MG63 (cell line): Measurements from ENCODE around the gene URB1. TPM values are rescaled to one million over a fixed set of nuclear protein-coding genes. Genes with fewer than 3 reads are reported as not detected.

ENCODE experiments used
- DNase-seq: peaks from one replicate; pipeline ENCODE4 v3.0.0-alpha.2; 2020
- H3K27me3 ChIP-seq: fragments of 250-450 bp; sonication (Bioruptor Pico); 2 replicates; pipeline ENCODE4 v1.5.1; 2020; ENCODE audit warnings: mild to moderate bottlenecking, moderate library complexity
- H3K36me3 ChIP-seq: fragments of 250-450 bp; sonication (Bioruptor Pico); 2 replicates; pipeline ENCODE4 v1.5.1; 2020; ENCODE audit warnings: mild to moderate bottlenecking, moderate library complexity
- H3K4me3 ChIP-seq: fragments of 250-450 bp; sonication (Bioruptor Pico); 2 replicates; pipeline ENCODE4 v1.5.1; 2020; ENCODE audit warnings: mild to moderate bottlenecking, moderate library complexity
- H3K9me3 ChIP-seq: fragments of 250-450 bp; sonication (Bioruptor Pico); 2 replicates; pipeline ENCODE4 v1.5.1; 2020; ENCODE audit warnings: mild to moderate bottlenecking, moderate library complexity
- total RNA-seq: library from RNA; depleted of rRNA; stranded (reverse); fragments of >200 nt; shearing (Covaris generic); gene quantifications from 2 replicates; pipeline ENCODE4 v1.2.3, GENCODE V29; 2014; ENCODE audit warnings: low replicate concordance

URB1 gene
- total RNA-seq, 1 experiment from 2014 or later: 15.9 TPM

DNA sequence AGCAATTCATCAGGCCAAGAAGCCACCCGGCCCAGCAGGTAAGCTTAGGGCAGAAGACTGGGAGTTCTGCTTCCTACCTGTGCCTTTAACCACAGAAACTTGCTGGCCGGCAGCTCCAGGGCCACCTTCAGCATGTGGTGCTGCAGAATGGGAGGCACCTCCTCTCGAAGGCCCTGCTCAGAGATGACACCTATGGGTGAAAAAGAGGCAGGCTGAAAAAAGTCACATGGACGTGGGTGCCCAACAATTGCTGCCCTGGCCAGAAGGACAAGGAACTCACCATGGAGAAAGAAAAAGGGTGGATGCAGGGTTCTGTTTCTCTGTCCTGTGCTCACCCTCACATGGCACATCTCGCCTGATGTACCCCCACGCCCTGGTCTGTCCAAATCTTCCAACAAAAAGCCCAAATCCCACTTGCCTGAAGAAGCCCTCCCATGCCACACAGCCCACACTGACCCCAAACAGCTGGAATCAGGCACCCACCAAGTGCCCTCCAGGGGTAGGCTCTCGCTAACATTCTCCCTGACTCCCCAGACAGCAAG lies 33.0 kb downstream of the URB1 start:
- Histone ChIP-seq H3K4me3 (no peak overlapping the region), H3K36me3 (peaks cover 72% of the 10 kb centered on the region), H3K27me3 (no peaks in the 10 kb centered on the region), H3K9me3 (no peaks in the 10 kb centered on the region)
- no peak for DNase-seq

- Histone ChIP-seq H3K9me3 (no peaks in the 10 kb centered on the region), H3K36me3 (peaks cover 88% of the 10 kb centered on the region), H3K27me3 (no peaks in the 10 kb centered on the region), H3K4me3 (no peak overlapping the region)
- no peak for DNase-seq
Measured at GRCh38 chr21:32356874-32357395, 35.9 kb downstream of the URB1 start.

DNA sequence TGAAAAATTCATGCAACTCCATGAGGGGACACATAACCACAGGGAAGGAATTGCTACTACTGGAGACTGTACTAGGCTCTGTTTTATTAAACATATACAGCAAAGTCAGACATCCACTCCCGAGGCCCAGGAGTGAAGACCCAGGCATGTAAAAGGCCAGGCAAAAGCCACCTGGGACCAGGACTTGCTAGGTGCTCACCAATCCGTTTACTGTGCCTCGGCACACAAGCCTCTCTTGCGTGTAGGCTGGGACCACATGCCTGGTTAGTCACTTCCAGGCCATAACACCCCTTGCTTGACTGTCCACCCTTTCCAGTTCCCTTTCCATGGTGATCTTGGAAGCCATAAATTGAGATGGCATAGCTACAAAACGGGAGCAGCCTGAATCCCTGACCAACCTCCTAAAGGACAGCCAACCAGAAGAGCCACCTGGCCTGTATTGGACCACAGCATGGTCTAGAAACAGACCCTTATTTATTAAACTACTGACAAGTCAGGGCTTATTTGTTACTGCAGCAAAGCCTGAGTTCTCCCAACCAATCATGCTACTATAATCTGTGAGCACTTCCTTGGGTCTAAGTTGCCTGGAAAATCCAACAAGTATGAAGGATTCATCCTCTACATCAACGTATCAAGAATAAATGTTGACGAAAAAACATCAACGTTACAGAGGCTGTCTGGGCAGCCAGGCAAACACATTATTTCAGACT lies 39.7 kb downstream of the URB1 start:
- Histone ChIP-seq H3K4me3 (no peak overlapping the region), H3K9me3 (no peaks in the 10 kb centered on the region), H3K27me3 (no peaks in the 10 kb centered on the region), H3K36me3 (peaks cover 89% of the 10 kb centered on the region)
- DNase-seq: no peak

GRCh38 chr21:32352526-32352925 lies 40.3 kb downstream of the URB1 start:
- H3K36me3 ChIP-seq: peaks cover 91% of the 10 kb centered on the region
- no peaks in the 10 kb centered on the region for H3K9me3 ChIP-seq
- no peak for DNase-seq
- H3K27me3 ChIP-seq: no peaks in the 10 kb centered on the region
- H3K4me3 ChIP-seq: no peak overlapping the region

DNA sequence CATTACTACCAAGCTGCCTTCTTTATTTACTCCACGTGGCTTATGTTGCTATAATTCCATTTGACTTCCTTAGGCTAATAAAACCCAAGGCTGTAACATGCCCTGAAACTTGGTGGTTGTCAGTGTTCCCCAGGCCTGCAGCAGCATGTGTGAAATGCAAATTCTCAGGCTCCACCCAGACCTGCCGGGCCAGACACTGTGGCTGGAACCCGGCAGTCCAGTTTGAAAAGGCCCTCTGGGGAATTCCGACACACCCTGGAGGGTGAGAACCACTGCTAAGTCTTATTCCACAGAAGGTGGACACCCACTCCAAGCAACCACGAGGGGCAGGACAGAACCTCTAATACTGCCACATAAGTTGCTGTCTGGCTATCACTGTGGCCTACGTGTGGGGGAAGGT lies 41.4 kb downstream of the URB1 start:
- no peaks in the 10 kb centered on the region for H3K27me3 ChIP-seq
- no peak overlapping the region for H3K4me3 ChIP-seq
- no peaks in the 10 kb centered on the region for H3K9me3 ChIP-seq
- H3K36me3 ChIP-seq: peaks cover 94% of the 10 kb centered on the region
- DNase-seq: no peak

- peaks cover 94% of the 10 kb centered on the region for H3K36me3 ChIP-seq
- no peaks in the 10 kb centered on the region for H3K27me3 ChIP-seq
- no peak overlapping the region for H3K4me3 ChIP-seq
- no peak for DNase-seq
- no peaks in the 10 kb centered on the region for H3K9me3 ChIP-seq
Measured at GRCh38 chr21:32350981-32351380, 41.8 kb downstream of the URB1 start.

- Histone ChIP-seq H3K4me3 (no peak overlapping the region), H3K36me3 (peaks cover 94% of the 10 kb centered on the region)
Measured at GRCh38 chr21:32350211-32350980, 42.4 kb downstream of the URB1 start.

GRCh38 chr21:32349333-32349944 lies 43.4 kb downstream of the URB1 start:
- Histone ChIP-seq H3K9me3 (no peaks in the 10 kb centered on the region), H3K4me3 (no peak overlapping the region), H3K36me3 (peaks cover 94% of the 10 kb centered on the region), H3K27me3 (no peaks in the 10 kb centered on the region)
- no peak for DNase-seq

More at GRCh38 chr21:32350211-32350980, 42.4 kb downstream of the URB1 start:
- Histone ChIP-seq H3K9me3 (no peaks in the 10 kb centered on the region), H3K27me3 (no peaks in the 10 kb centered on the region)
- no peak for DNase-seq

DNA sequence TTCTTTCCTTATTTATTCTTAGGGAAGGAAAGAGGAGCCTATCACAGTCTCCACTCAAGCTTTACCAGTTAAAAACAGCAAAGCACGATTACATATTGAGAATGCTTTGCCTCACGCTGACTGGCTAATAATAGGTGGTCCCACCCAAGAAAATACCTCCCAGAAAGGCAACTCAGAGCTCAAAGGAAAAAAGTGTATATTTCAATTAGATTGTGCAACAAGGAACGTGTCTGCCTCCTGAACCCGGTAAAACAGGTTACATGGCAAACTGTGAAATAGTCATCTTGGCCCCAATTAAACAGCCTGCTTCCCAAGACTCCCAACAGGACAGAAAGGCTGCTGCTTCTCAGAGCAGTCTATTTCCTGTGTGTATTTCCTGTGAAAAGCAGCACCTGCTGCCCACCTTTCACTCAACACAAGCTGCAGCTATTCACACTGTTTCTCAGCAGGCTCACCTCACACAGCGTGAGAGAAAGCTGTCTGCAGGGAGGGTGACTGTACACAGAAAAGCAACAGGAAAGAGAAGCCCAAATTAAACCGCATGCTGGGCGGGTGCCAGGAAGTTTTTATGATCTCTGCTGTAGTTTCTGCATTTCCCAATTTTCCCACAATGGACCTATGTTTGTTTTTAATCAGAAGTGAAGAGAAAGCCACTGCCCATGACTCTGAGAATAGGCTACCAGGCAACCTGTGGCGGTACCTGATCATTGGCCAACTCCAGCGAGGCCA lies 44.0 kb downstream of the URB1 start:
- no peak for DNase-seq
- no peak overlapping the region for H3K4me3 ChIP-seq
- no peaks in the 10 kb centered on the region for H3K27me3 ChIP-seq
- H3K36me3 ChIP-seq: peaks cover 94% of the 10 kb centered on the region
- H3K9me3 ChIP-seq: no peaks in the 10 kb centered on the region

DNA sequence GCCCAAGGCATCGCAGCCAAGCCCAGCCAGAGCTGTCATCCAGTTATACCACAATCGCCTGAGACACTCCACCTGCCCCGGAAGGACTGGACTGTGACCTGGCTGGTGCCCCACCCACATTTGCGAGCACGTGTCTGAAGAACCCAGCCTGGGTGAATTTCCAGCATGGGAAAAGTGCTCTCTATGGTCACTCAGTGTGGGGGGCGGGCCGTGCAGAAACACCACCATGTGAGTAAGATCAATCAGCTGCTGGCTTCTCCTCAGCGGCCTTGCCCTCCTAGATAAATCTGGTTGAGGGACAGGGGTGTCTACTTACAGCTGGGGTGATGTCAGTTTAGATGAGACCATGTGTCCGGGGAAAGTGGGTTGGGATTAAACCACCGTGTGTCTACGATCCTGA lies 44.8 kb downstream of the URB1 start:
- Histone ChIP-seq H3K36me3 (peaks cover 93% of the 10 kb centered on the region), H3K9me3 (no peaks in the 10 kb centered on the region), H3K4me3 (no peak overlapping the region), H3K27me3 (no peaks in the 10 kb centered on the region)
- no peak for DNase-seq

DNA sequence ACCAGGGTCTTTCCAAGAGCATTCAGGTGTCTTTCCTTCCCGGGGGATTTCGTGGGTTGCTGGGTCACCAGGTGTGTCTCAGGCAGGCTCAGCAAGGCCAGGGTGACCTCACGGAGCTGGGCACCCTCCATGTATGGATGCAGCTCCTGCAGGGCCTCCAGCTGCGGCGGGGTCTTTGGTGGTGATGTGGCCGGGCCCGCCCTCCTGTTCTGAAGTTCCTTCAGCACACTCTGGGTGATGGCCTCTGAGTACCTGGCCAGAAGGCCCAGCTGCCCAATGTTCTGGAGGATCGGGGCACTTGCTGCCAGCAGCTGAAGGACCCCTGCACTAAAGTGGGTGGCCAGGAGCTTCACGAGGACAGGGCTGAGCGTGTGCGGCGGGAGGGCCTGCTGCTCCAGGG lies 45.5 kb downstream of the URB1 start:
- Histone ChIP-seq H3K36me3 (peaks cover 90% of the 10 kb centered on the region), H3K4me3 (no peak overlapping the region), H3K27me3 (no peaks in the 10 kb centered on the region), H3K9me3 (no peaks in the 10 kb centered on the region)
- no peak for DNase-seq

DNA sequence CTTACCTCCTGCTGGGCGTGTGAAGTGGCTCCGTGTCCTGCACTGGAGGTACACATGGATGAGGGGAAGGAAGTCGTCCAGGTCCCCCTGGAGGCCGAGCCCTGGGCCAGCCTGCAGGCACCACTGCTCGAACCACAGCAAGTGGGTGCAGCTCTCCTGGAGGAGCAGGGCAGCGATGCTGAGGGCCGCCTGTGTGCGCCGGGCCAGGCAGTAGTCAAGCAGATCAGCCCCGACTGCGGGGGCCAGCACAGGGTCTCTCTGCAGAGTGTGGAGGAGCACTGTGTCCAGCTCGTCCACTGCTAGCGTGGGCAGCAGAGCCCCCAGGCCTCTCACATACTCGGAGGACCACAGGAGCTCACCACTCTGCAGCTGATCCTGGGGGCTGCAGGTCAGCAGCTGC lies 45.9 kb downstream of the URB1 start:
- H3K4me3 ChIP-seq: no peak overlapping the region
- H3K9me3 ChIP-seq: no peaks in the 10 kb centered on the region
- DNase-seq: no peak
- H3K27me3 ChIP-seq: no peaks in the 10 kb centered on the region
- H3K36me3 ChIP-seq: peaks cover 89% of the 10 kb centered on the region

DNA sequence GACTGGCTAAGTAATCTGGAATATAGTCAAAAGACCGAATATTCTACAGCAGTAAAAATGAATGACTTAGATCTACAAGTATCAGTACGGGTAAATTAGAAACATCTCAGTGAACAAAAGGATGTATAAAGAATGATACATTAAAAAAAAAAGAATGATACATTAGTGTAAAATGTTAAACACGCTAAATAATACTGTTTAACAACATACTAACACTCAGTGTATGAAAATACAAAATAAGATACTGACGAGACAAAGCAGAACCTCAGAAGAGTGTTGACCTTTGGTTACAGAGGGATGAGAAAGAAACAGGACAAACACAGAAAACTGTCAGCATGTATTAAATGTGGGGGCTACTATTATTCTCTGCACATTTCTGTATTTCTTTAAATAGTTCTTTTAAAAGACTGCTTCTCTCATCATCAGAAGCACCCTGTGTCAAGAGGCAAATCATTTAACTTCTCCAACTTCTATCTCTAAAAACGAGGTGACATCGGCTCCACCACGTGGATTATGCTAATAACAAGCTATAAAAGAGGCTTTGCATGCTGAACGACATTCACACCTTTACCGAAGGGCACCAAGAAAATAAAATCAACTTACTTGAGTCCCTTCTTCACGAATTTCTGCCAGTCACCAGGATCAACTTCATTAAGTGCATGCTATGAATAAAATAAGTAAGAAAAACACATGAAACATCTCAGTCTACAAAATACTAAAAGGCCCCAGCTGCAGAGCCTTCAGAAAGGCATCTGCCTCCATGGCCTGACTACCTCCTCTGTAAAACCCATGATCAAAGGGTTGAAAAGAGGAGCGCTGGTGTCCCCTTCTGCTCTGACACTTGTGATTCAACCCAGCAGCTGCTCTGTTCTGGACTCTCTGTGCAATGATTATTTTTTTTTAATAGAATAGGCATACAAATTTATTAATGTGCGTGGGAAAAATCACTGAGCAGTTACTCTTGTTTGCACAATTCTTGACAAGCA lies 51.7 kb downstream of the URB1 start:
- Histone ChIP-seq H3K36me3 (peaks cover 83% of the 10 kb centered on the region), H3K27me3 (no peaks in the 10 kb centered on the region), H3K9me3 (no peaks in the 10 kb centered on the region), H3K4me3 (no peak overlapping the region)
- DNase-seq: no peak

DNA sequence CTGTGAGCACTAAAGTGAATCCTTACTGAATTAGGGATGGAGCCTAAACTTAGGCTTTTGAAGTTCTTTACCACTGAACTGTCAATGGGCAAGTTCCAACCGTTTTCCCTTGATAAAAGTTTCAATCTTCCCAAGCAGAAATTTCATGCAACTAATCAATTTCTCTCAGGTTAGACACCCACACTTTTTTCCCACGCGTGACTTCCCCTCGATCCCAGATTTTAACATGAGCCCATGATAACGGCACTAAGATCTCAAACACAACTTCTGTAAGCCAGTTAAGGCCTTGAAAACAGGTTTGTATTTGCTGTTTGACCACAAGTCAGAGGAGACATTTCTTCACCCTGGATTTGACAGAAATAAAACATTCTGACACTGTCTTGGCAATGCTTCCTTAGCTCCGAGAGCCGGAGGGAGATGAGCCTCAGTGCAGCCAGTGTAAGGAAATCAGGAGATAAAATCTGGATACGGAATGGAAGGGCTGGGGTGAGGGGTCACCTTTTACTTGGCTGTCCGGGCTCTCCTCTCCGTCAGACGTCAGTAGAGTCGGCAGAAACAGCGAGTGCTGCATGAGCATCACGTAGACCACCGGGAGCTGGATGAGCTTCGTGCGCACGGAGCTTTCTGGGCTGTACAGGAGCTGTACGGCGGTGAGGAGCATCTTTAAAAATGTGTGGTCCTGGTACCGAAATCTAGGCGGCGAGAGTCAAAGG lies 54.4 kb downstream of the URB1 start:
- H3K27me3 ChIP-seq: no peaks in the 10 kb centered on the region
- H3K9me3 ChIP-seq: no peaks in the 10 kb centered on the region
- H3K36me3 ChIP-seq: peaks cover 79% of the 10 kb centered on the region
- H3K4me3 ChIP-seq: no peak overlapping the region
- no peak for DNase-seq

GRCh38 chr21:32337206-32337605 lies 55.6 kb downstream of the URB1 start:
- no peak overlapping the region for H3K4me3 ChIP-seq
- no peaks in the 10 kb centered on the region for H3K9me3 ChIP-seq
- H3K27me3 ChIP-seq: no peaks in the 10 kb centered on the region
- peaks cover 81% of the 10 kb centered on the region for H3K36me3 ChIP-seq
- DNase-seq: no peak
